Type B pancreatic cell (in vitro differentiated cells): ENCODE results near the gene NCOA7. TPM values are rescaled to one million over a fixed set of nuclear protein-coding genes. Genes with fewer than 3 reads are reported as not detected.
A peak's percentile ranks its signal among the peaks of the same experiment; 100 is the strongest.

Experiments used
- DNase-seq: peaks from one replicate; pipeline ENCODE4 v3.0.0; 2021; ENCODE audit warnings: mixed read lengths; ENCODE audit not compliant: unreplicated experiment; ENCODE audit errors: extremely low spot score
- H3K27ac Mint-ChIP-seq: 2 replicates; pipeline ENCODE4 v1.8.0; 2021; ENCODE audit warnings: mild to moderate bottlenecking, mixed read lengths
- H3K27me3 Mint-ChIP-seq: 2 replicates; pipeline ENCODE4 v1.8.0; 2021; ENCODE audit warnings: mixed read lengths
- H3K36me3 Mint-ChIP-seq: 2 replicates; pipeline ENCODE4 v1.8.0; 2021; ENCODE audit warnings: mixed read lengths
- H3K4me1 Mint-ChIP-seq: one replicate; pipeline ENCODE4 v1.8.0; 2021; ENCODE audit warnings: mixed read lengths; ENCODE audit not compliant: unreplicated experiment
- H3K4me3 Mint-ChIP-seq: 2 replicates; pipeline ENCODE4 v1.8.0; 2021; ENCODE audit warnings: mild to moderate bottlenecking, mixed read lengths
- H3K9me3 Mint-ChIP-seq: 2 replicates; pipeline ENCODE4 v1.8.0; 2021; ENCODE audit warnings: mixed read lengths
- total RNA-seq: library from RNA; stranded (reverse); gene quantifications from 2 replicates; pipeline ENCODE4 v1.2.1, GENCODE V29; 2021; ENCODE audit warnings: low replicate concordance
- TF ChIP-seq, protein P1 (sequence below): fragments of 200-600 bp; sonication (generic); conservative IDR thresholded peaks from 2 replicates; pipeline ENCODE4 v1.5.0; 2021; ENCODE audit warnings: antibody characterized with exemption, mild to moderate bottlenecking

NCOA7 gene
- total RNA-seq, 1 donor from 2014 or later, result 29.9 TPM

DNA sequence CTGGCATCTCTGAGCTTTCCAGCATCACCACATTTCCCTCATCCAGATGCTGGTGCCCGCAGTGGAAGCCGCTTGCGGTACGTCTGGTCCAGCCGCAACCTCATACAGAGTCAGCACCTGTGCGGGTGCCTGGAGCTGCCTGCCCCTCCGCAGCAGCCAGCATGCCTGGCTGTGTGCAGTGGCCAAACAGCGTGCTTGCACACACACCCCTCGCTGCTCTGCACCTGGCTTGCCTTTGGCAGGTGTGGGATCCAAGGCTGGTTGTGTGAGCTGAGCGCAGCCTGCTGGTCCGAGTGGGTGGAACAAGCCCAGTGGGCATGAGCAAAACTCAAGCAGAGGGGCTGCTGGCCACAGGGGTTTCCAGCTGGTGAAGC lies 162.7 kb downstream of the NCOA7 start:
- no peak overlapping the region for H3K27ac Mint-ChIP-seq
- no peaks in the 10 kb centered on the region for H3K9me3 Mint-ChIP-seq
- no peaks in the 10 kb centered on the region for H3K36me3 Mint-ChIP-seq
- H3K27me3 Mint-ChIP-seq, result peaks cover 2% of the 10 kb centered on the region
- no peak overlapping the region for H3K4me3 Mint-ChIP-seq
- DNase-seq, result no peak
- H3K4me1 Mint-ChIP-seq, result no peaks in the 10 kb centered on the region
- TF ChIP-seq, protein P1, sequence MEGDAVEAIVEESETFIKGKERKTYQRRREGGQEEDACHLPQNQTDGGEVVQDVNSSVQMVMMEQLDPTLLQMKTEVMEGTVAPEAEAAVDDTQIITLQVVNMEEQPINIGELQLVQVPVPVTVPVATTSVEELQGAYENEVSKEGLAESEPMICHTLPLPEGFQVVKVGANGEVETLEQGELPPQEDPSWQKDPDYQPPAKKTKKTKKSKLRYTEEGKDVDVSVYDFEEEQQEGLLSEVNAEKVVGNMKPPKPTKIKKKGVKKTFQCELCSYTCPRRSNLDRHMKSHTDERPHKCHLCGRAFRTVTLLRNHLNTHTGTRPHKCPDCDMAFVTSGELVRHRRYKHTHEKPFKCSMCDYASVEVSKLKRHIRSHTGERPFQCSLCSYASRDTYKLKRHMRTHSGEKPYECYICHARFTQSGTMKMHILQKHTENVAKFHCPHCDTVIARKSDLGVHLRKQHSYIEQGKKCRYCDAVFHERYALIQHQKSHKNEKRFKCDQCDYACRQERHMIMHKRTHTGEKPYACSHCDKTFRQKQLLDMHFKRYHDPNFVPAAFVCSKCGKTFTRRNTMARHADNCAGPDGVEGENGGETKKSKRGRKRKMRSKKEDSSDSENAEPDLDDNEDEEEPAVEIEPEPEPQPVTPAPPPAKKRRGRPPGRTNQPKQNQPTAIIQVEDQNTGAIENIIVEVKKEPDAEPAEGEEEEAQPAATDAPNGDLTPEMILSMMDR, result no peak

- no peak for DNase-seq
- H3K9me3 Mint-ChIP-seq, result no peaks in the 10 kb centered on the region
- peaks cover 2% of the 10 kb centered on the region for H3K27me3 Mint-ChIP-seq
- no peaks in the 10 kb centered on the region for H3K36me3 Mint-ChIP-seq
- TF ChIP-seq, protein P1, result no peak
- H3K4me3 Mint-ChIP-seq, result peak overlapping the region; percentile 48
- H3K4me1 Mint-ChIP-seq, result no peaks in the 10 kb centered on the region
- peak overlapping the region; percentile 23 for H3K27ac Mint-ChIP-seq
These were observed 164.1 kb downstream of the NCOA7 start for GRCh38 chr6:125954735-125955339.

GRCh38 chr6:125955973-125956372 lies 165.2 kb downstream of the NCOA7 start:
- Mint-ChIP-seq H3K4me3 (no peak overlapping the region), H3K27ac (peak overlapping the region; percentile 77)
- DNase-seq, result no peak

DNA sequence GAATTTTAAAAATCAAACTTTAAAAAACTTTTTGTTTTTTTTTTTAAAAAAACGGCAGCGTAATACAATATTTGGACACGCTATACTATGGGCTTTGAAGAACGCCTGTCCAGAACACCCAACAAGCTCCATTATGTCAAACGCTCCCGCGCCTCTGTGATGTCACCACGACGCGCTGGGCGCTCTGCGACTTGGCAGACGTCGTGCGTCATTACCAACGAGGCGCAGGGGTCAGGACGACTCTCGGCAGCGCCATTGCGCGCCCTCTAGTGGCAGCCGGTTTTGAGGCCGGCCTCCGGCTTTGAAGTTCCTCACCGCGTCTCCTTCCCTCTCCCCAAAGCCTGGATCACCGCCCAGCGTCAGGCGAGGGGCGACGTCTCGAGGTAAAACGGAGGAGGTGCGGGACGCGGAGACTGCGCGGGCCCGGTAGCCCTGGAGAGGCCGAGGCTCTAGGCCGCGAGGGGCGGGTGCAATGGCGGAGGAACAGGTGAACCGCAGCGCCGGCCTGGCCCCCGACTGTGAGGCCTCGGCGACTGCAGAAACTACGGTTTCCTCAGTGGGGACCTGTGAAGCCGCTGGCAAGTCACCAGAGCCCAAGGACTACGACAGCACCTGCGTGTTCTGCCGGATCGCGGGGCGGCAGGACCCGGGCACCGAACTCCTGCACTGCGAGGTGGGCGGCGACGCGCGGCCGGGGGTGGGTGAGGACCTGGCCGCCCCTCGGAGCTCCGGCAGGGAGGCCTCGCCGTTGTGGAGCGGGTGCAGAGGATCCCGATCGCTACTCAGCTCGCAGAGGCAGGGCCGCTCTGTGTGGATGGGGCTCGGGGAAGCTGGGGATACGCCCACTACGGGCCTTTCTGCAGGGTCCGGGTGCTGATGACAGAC lies 166.0 kb downstream of the NCOA7 start, which contains the start of gene HINT3:
Gene HINT3, plus strand, starts transcription at position 265 of the 885 bp plus-strand sequence. Its CDS starts 208 bp downstream, at position 473.
- TF ChIP-seq, protein P1, result peak; percentile 100

More at GRCh38 chr6:125955973-125956372, 165.2 kb downstream of the NCOA7 start:
- Mint-ChIP-seq H3K4me1 (no peaks in the 10 kb centered on the region), H3K36me3 (no peaks in the 10 kb centered on the region), H3K27me3 (peaks cover 2% of the 10 kb centered on the region), H3K9me3 (no peaks in the 10 kb centered on the region)
- TF ChIP-seq, protein P1, result no peak

GRCh38 chr6:125957391-125957693 lies 166.6 kb downstream of the NCOA7 start:
- Mint-ChIP-seq H3K9me3 (no peaks in the 10 kb centered on the region), H3K27me3 (no peaks in the 10 kb centered on the region)

More for the DNA sequence above, 166.0 kb downstream of the NCOA7 start, which contains the start of gene HINT3:
- Mint-ChIP-seq H3K36me3 (no peaks in the 10 kb centered on the region), H3K4me1 (no peaks in the 10 kb centered on the region), H3K9me3 (no peaks in the 10 kb centered on the region), H3K4me3 (no peak within 1 kb of the TSS), H3K27me3 (peaks cover under 1% of the 10 kb centered on the region), H3K27ac (peak within 1 kb of the TSS; percentile 77)
- DNase-seq, result peak; percentile 99

More at GRCh38 chr6:125957391-125957693, 166.6 kb downstream of the NCOA7 start:
- Mint-ChIP-seq H3K4me3 (no peak overlapping the region), H3K4me1 (no peaks in the 10 kb centered on the region), H3K27ac (no peak overlapping the region), H3K36me3 (no peaks in the 10 kb centered on the region)
- TF ChIP-seq, protein P1, result no peak
- DNase-seq, result no peak
